ENCODE results near the gene PRSS23. TPM values are rescaled to one million over a fixed set of nuclear protein-coding genes. Genes with fewer than 3 reads are reported as not detected.

PRSS23 gene
- total RNA-seq, 6 donors from 2014 or later: 18.9 to 87.0 (median 35.7) TPM

DNA sequence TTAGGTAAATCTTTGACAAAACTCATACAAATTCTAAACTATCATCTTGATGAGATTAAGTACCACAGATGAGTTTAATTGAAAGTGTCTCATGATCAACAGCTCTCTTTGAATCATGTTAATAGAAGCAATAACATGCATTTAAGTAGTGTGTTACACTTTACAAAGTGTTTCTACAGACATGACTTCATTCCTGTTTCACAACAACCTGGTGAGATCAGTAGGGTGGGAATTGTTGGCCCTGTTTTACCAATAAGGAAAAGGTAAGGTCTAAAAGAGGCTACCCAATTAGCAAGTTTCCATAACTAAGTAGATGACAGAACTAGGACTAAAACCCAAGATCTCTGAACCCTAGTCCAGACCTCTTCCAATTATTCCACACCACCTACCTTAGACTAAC lies 12.7 kb upstream of the PRSS23 start:
- H3K27me3 ChIP-seq: no peaks in the 10 kb centered on the region
- no peaks in the 10 kb centered on the region for H3K4me1 ChIP-seq
- H3K27ac ChIP-seq: no peak overlapping the region
- no peak for ATAC-seq (ENCODE audit: low FRiP score in 2 of 2)
- H3K9me3 ChIP-seq: no peaks in the 10 kb centered on the region
- DNase-seq: no peak
- TF ChIP-seq POLR2AphosphoS5 (IDR thresholded peaks at IDR 0.05) (no peak), POLR2A (IDR thresholded peaks at IDR 0.05) (no peak), EP300 (IDR thresholded peaks at IDR 0.05) (no peak)
- TF ChIP-seq, protein P1, sequence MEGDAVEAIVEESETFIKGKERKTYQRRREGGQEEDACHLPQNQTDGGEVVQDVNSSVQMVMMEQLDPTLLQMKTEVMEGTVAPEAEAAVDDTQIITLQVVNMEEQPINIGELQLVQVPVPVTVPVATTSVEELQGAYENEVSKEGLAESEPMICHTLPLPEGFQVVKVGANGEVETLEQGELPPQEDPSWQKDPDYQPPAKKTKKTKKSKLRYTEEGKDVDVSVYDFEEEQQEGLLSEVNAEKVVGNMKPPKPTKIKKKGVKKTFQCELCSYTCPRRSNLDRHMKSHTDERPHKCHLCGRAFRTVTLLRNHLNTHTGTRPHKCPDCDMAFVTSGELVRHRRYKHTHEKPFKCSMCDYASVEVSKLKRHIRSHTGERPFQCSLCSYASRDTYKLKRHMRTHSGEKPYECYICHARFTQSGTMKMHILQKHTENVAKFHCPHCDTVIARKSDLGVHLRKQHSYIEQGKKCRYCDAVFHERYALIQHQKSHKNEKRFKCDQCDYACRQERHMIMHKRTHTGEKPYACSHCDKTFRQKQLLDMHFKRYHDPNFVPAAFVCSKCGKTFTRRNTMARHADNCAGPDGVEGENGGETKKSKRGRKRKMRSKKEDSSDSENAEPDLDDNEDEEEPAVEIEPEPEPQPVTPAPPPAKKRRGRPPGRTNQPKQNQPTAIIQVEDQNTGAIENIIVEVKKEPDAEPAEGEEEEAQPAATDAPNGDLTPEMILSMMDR (IDR thresholded peaks at IDR 0.05): no peak
- H3K36me3 ChIP-seq: no peaks in the 10 kb centered on the region
- H3K4me3 ChIP-seq: no peak overlapping the region

DNA sequence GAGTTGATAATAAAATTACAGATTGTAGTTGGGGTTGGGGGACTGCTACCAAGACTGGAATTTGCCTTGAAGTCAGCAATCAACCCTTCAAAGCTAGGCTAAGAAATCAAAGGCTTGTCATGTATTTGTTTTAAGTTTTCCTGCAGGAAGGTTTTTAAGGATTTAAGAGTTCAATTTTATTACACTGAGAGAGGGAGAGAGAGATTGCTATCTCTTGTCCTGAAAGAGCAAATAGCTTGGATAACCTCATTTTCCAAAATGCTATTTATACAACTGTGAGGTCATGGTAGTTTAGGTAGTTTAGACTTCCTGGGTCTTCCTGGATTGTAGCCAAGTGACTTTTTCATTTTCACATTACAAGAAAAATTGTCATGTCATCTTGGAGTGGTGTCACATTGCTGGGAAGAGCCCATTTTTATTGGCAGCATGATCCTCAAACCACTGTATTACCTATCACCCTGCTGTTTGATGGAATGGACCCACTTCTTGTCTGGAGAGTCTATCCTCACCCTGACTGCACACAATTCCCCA lies 10.1 kb upstream of the PRSS23 start:
- Histone ChIP-seq H3K27me3 (no peaks in the 10 kb centered on the region), H3K36me3 (no peaks in the 10 kb centered on the region), H3K4me1 (no peaks in the 10 kb centered on the region), H3K4me3 (no peak overlapping the region), H3K9me3 (no peaks in the 10 kb centered on the region), H3K27ac (no peak overlapping the region)
- no peak for TF ChIP-seq POLR2AphosphoS5 (IDR thresholded peaks at IDR 0.05)
- no peak for TF ChIP-seq EP300 (IDR thresholded peaks at IDR 0.05)
- TF ChIP-seq POLR2A (IDR thresholded peaks at IDR 0.05): no peak
- TF ChIP-seq, protein P1 (IDR thresholded peaks at IDR 0.05): no peak
- DNase-seq (no peak), ATAC-seq (ENCODE audit: low FRiP score in 2 of 2) (no peak)

DNA sequence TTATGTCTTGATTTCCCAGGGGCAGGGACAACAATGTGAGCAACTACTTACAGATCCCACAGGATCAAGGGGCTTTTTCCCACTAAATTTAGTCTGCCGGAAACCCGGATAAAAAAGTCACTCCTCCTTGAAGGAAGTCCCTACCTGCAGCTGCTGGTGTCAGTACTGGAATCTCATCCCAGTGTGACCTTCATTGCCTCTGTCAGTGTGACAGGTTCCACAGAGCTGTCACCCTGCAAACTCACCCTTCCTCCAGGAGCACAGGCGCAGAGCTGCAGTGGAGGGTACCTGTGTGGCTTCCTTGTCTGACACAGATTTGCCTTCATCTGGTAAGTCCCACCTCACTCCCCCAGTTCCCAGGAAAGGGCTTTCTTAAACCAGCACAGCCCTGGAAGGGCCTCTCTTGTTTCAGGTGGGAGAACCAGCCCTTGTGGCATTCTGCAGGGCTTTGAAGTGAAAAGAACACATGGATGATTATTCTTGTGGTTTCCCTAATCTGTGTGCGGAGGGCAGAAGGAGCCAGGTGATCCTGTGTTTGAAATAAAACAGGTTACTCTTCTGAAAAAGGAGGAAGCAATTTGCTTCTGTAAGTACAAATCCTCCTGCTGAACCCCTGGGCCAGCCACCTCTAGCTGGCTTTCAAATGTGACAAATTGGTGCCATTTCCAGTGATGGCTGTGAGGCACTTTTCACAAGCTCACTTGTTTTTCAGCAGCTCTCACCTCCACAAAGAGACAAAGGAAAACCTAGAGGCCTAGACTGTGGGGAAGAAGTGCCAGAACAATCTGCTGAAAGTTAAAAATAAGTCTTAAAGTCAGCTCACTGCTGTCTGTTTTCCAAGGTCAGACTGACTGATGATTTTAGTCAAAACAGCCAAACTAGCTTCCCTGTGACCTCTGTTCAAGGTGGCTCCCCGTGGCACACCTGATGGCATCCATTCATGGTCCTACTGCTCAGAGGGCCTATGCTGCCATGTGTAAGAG lies 9.2 kb upstream of the PRSS23 start:
- no peaks in the 10 kb centered on the region for H3K9me3 ChIP-seq
- no peak for TF ChIP-seq POLR2A (IDR thresholded peaks at IDR 0.05)
- no peak for TF ChIP-seq EP300 (IDR thresholded peaks at IDR 0.05)
- TF ChIP-seq, protein P1 (IDR thresholded peaks at IDR 0.05): no peak
- TF ChIP-seq POLR2AphosphoS5 (IDR thresholded peaks at IDR 0.05): no peak
- H3K4me3 ChIP-seq: no peak overlapping the region
- WGBS, 2 donors: 78 to 86% methylated on average over 4 to 5 of the region's 5 CpGs
- no peak for DNase-seq
- ATAC-seq (ENCODE audit: low FRiP score in 2 of 2): no peak
- H3K27ac ChIP-seq: no peak overlapping the region
- no peaks in the 10 kb centered on the region for H3K36me3 ChIP-seq
- no peaks in the 10 kb centered on the region for H3K4me1 ChIP-seq
- H3K27me3 ChIP-seq: no peaks in the 10 kb centered on the region

DNA sequence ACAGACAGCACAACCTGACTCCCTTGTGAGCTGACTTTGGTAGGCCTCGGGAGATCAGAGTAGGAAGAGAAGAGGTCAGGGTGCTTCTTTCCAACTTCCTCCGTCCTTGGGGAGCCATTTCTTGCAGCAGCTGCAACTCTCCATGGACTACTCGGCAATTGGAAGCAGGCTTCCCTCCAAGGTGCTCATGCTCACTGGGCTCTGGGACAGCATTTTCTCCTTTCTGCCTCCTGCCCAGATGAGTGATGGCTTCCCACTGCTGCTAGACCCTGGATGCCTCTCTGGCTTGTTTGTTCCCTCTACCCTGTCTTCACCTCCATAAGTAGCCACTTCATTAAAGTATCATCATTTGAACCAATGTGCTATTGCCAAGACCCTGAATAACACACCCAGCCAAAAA lies 8.2 kb upstream of the PRSS23 start:
- Histone ChIP-seq H3K4me3 (no peak overlapping the region), H3K27me3 (no peaks in the 10 kb centered on the region), H3K36me3 (no peaks in the 10 kb centered on the region), H3K4me1 (no peaks in the 10 kb centered on the region), H3K9me3 (no peaks in the 10 kb centered on the region), H3K27ac (no peak overlapping the region)
- DNase-seq (no peak), ATAC-seq (ENCODE audit: low FRiP score in 2 of 2) (no peak)
- WGBS, 2 donors: 81 to 90% methylated on average over 3 of the region's 3 CpGs
- TF ChIP-seq, protein P1 (IDR thresholded peaks at IDR 0.05): no peak
- TF ChIP-seq POLR2A (IDR thresholded peaks at IDR 0.05) (no peak), EP300 (IDR thresholded peaks at IDR 0.05) (no peak), POLR2AphosphoS5 (IDR thresholded peaks at IDR 0.05) (no peak)
